Measurements from ENCODE around the gene TARDBP.

Gene TARDBP

GRCh38 chr1:10973552-10973951 is 38.9 kb upstream of the TARDBP start:
- no peak overlapping the region for H3K27ac ChIP-seq
- no peak for TF ChIP-seq ZFX (IDR thresholded peaks at IDR 0.05; ENCODE audit: borderline replicate concordance)
- no peak for TF ChIP-seq CTCF (IDR thresholded peaks at IDR 0.05)

- no peak overlapping the region for H3K27ac ChIP-seq
- TF ChIP-seq ZFX (IDR thresholded peaks at IDR 0.05; ENCODE audit: borderline replicate concordance) (no peak), CTCF (IDR thresholded peaks at IDR 0.05) (no peak)
These were observed 38.2 kb upstream of the TARDBP start for GRCh38 chr1:10973956-10974881.

- TF ChIP-seq ZFX (IDR thresholded peaks at IDR 0.05; ENCODE audit: borderline replicate concordance) (no peak), CTCF (IDR thresholded peaks at IDR 0.05) (no peak)
- H3K27ac ChIP-seq, result no peak overlapping the region
These were observed 36.7 kb upstream of the TARDBP start for GRCh38 chr1:10975567-10976326.

- H3K27ac ChIP-seq, result no peak overlapping the region
- TF ChIP-seq CTCF (IDR thresholded peaks at IDR 0.05), result no peak
- TF ChIP-seq ZFX (IDR thresholded peaks at IDR 0.05; ENCODE audit: borderline replicate concordance), result no peak
These were observed 33.7 kb upstream of the TARDBP start for GRCh38 chr1:10978719-10979118.

- no peak overlapping the region for H3K27ac ChIP-seq
- TF ChIP-seq ZFX (IDR thresholded peaks at IDR 0.05; ENCODE audit: borderline replicate concordance) (no peak), CTCF (IDR thresholded peaks at IDR 0.05) (no peak)
These were observed 33.0 kb upstream of the TARDBP start for GRCh38 chr1:10979483-10979920.

- TF ChIP-seq CTCF (IDR thresholded peaks at IDR 0.05) (peak; percentile 25), ZFX (IDR thresholded peaks at IDR 0.05; ENCODE audit: borderline replicate concordance) (no peak)
- no peak overlapping the region for H3K27ac ChIP-seq
These were observed 32.3 kb upstream of the TARDBP start for GRCh38 chr1:10980094-10980577.

Data from 22Rv1 (cell line).